HepG2 (cell line): ENCODE measurements around the gene EIF3L. TPM values are rescaled to one million over a fixed set of nuclear protein-coding genes. Genes with fewer than 3 reads are reported as not detected.
A peak's percentile ranks its signal among the peaks of the same experiment; 100 is the strongest.

Experiments
- DZIP1 ChIP-seq: sonication (generic); formaldehyde crosslinking; IDR thresholded peaks from 2 replicates; pipeline ENCODE4 v1.5.0; 2020; ENCODE audit warnings: mild to moderate bottlenecking, missing genetic modification reagents
- EHMT2 ChIP-seq: fragments of 200-600 bp; sonication (generic); IDR thresholded peaks from 2 replicates; pipeline ENCODE4 v1.7.0; 2017; ENCODE audit warnings: antibody characterized with exemption, low read depth, low read length, borderline replicate concordance
- ELF1 ChIP-seq: sonication (generic); formaldehyde crosslinking; IDR thresholded peaks from 2 replicates; pipeline ENCODE4 v1.4.0; 2020; ENCODE audit warnings: missing genetic modification reagents
- ERF ChIP-seq: IDR thresholded peaks from 2 replicates; pipeline ENCODE4 v1.6.1; 2018; ENCODE audit warnings: missing biosample characterization, missing genetic modification reagents
- GABPA ChIP-seq, 2 experiments: IDR thresholded peaks; 2 replicates each; pipeline ENCODE4 v1.6.1; 2011 to 2016; ENCODE audit warnings: low read depth in 2 of 2, low read length in 1 of 2, missing biosample characterization in 1 of 2, missing genetic modification characterization in 1 of 2
- HNF1B ChIP-seq: sonication (generic); formaldehyde crosslinking; IDR thresholded peaks from 2 replicates; pipeline ENCODE4 v1.5.1; 2020; ENCODE audit warnings: mild to moderate bottlenecking, moderate library complexity, missing genetic modification reagents
- IRF2 ChIP-seq: IDR thresholded peaks from 2 replicates; pipeline ENCODE4 v1.6.1; 2018; ENCODE audit warnings: missing genetic modification reagents, missing compliant biosample characterization
- NONO ChIP-seq, 2 experiments: fragments of 450-650 bp in 1 of 2; sonication (generic) in 1 of 2; formaldehyde crosslinking in 1 of 2; IDR thresholded peaks in 1 of 2; conservative IDR thresholded peaks in 1 of 2; 2 replicates each; pipeline versions ENCODE4 v1.6.1 to v1.8.0; 2017 to 2022; ENCODE audit warnings: mild to moderate bottlenecking in 1 of 2, missing genetic modification reagents in 1 of 2, moderate library complexity in 1 of 2
- PHB2 ChIP-seq: fragments of 450-650 bp; IDR thresholded peaks from 2 replicates; pipeline ENCODE4 v1.6.1; 2018; ENCODE audit not compliant: partially characterized antibody
- SIX1 ChIP-seq: sonication (generic); formaldehyde crosslinking; IDR thresholded peaks from 2 replicates; pipeline ENCODE4 v1.4.0; 2020; ENCODE audit warnings: missing genetic modification reagents, borderline replicate concordance
- SOX5 ChIP-seq: IDR thresholded peaks from 2 replicates; pipeline ENCODE4 v1.6.1; 2016; ENCODE audit warnings: borderline replicate concordance
- SP1 ChIP-seq, 2 experiments: fragments of 450-650 bp in 1 of 2; sonication (generic) in 1 of 2; formaldehyde crosslinking in 1 of 2; IDR thresholded peaks; 2 replicates each; pipeline versions ENCODE4 v1.4.0 to v1.6.1; 2016 to 2020; ENCODE audit warnings: missing genetic modification reagents in 1 of 2
- ZBTB25 ChIP-seq: IDR thresholded peaks from 2 replicates; pipeline ENCODE4 v1.6.1; 2018; ENCODE audit warnings: missing genetic modification reagents
- ZBTB46 ChIP-seq: sonication (generic); formaldehyde crosslinking; IDR thresholded peaks from 2 replicates; pipeline ENCODE4 v1.4.0; 2020; ENCODE audit warnings: mild to moderate bottlenecking, missing genetic modification reagents, borderline replicate concordance
- ZNF121 ChIP-seq: sonication (generic); formaldehyde crosslinking; IDR thresholded peaks from 2 replicates; pipeline ENCODE4 v1.5.0; 2020; ENCODE audit warnings: mild to moderate bottlenecking, missing genetic modification reagents
- ZNF556 ChIP-seq: sonication (generic); formaldehyde crosslinking; IDR thresholded peaks from 2 replicates; pipeline ENCODE4 v1.4.0; 2020; ENCODE audit warnings: mild to moderate bottlenecking, missing genetic modification reagents, borderline replicate concordance
- ZNF597 ChIP-seq: sonication (generic); formaldehyde crosslinking; IDR thresholded peaks from 2 replicates; pipeline ENCODE4 v1.5.0; 2020; ENCODE audit warnings: missing genetic modification reagents
- ZNF614 ChIP-seq: IDR thresholded peaks from 2 replicates; pipeline ENCODE4 v1.6.1; 2018; ENCODE audit warnings: missing biosample characterization, missing genetic modification reagents, inconsistent platforms, borderline replicate concordance
- ZNF790 ChIP-seq: sonication (generic); formaldehyde crosslinking; IDR thresholded peaks from 2 replicates; pipeline ENCODE4 v1.8.0; 2022; ENCODE audit warnings: missing genetic modification reagents, mild to moderate bottlenecking, borderline replicate concordance
- polyA plus RNA-seq, 8 experiments: library from polyadenylated mRNA; depleted of rRNA in 3 of 8; stranded (reverse) in 7 of 8; unstranded in 1 of 8; fragments of >200 nt; fragmentation: Illumina TruSeq in 4 of 8; extraction: Trizol in 4 of 8; gene quantifications; 2 replicates each; pipeline versions ENCODE4 v1.2.1 to v1.2.3, GENCODE V29; 2011 to 2016; ENCODE audit warnings: low read depth in 4 of 8, missing spikeins in 1 of 8, mixed read lengths in 1 of 8; ENCODE audit not compliant: insufficient read depth in 1 of 8
- total RNA-seq, 5 experiments: library from RNA; depleted of rRNA; stranded (reverse); fragments of >200 nt; fragmentation: Illumina TruSeq; extraction: Trizol; gene quantifications; 2 replicates each; pipeline ENCODE4 v1.2.3, GENCODE V29; 2016; ENCODE audit warnings: low read depth in 1 of 5

The EIF3L gene
- total and polyA plus RNA-seq, 2 of the 13 experiments (the other 11 are each of a cell fraction or from before 2014, with no cell fraction given): 514 to 793 TPM

- TF ChIP-seq PHB2 (no peak), ELF1 (peak; percentile 88), ZNF597 (no peak), ZBTB25 (CRISPR knock-in tag) (peak; percentile 50; the same call in 1 of the 2 replicates), SIX1 (CRISPR knock-in tag) (no peak), DZIP1 (no peak), ZNF556 (CRISPR knock-in tag) (peak; percentile 61; the same call in 1 of the 2 replicates), SOX5 (CRISPR knock-in tag) (peak; percentile 70; the same call in 1 of the 2 replicates), ZNF790 (CRISPR knock-in tag) (no peak), EHMT2 (no peak), NONO (IDR thresholded peaks at IDR 0.05) (no peak), NONO (CRISPR knock-in tag; conservative IDR thresholded peaks at IDR 0.05) (0 out of 2 replicates have a peak, but pooled peaks have one; percentile 22), HNF1B (CRISPR knock-in tag) (0 out of 2 replicates have a peak, but pooled peaks have one; percentile 19), SP1 (IDR thresholded peaks at IDR 0.05) (no peak), SP1 (CRISPR knock-in tag; IDR thresholded peaks at IDR 0.05) (no peak), ZNF614 (peak; percentile 45; the same call in 1 of the 2 replicates), ERF (CRISPR knock-in tag) (peak; percentile 54; the same call in 1 of the 2 replicates), ZNF121 (CRISPR knock-in tag) (no peak), GABPA (IDR thresholded peaks at IDR 0.05; ENCODE audit: low read depth, low read length) (peak; percentile 41; the same call in 1 of the 2 replicates), GABPA (CRISPR knock-in tag; IDR thresholded peaks at IDR 0.05; ENCODE audit: low read depth) (peak; percentile 85), ZBTB46 (no peak), IRF2 (CRISPR knock-in tag) (0 out of 2 replicates have a peak, but pooled peaks have one; percentile 46)
Measured at GRCh38 chr22:37896181-37896592, 47.0 kb downstream of the EIF3L start (continued).
